Measurements from ENCODE around the gene TXNRD2.

The TXNRD2 gene

DNA sequence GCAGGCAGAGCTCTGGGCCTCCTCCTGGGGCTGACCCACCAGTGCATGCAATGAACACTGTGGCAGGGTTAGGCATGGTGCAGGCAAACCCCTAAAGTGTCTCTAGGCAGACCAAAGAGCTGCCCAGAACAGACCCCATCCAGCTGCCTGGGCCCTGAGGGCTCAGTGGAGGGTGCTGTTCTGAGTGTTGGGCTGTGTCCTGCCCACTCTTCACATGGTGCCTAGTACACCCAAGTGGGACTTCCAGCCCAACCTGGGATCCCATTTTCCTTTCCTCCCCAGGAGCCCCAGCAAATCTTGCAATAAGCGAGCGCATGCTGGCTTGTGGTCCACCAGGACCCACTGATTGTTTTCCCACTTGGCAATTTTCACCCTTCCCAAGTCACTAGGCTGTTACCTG is 48.6 kb upstream of the TXNRD2 start:
- Histone ChIP-seq H3K9me3 (replicated peaks; ENCODE audit: insufficient read depth, low read length) (no peaks in the 10 kb centered on the region), H2AFZ (ENCODE audit: low read length) (no peak overlapping the region), H4K20me1 (ENCODE audit: insufficient read depth, low read length) (no peaks in the 10 kb centered on the region), H3K36me3 (replicated peaks; ENCODE audit: insufficient read depth, low read length) (no peaks in the 10 kb centered on the region), H3K27ac (ENCODE audit: low read length) (no peak overlapping the region), H3K79me2 (ENCODE audit: low read length) (no peaks in the 10 kb centered on the region), H3K4me1 (ENCODE audit: low read length) (no peaks in the 10 kb centered on the region), H3K9me2 (replicated peaks; ENCODE audit: insufficient read depth, low read length) (no peaks in the 10 kb centered on the region), H3K4me3 (ENCODE audit: low read length) (no peak overlapping the region), H3K27me3 (replicated peaks; ENCODE audit: insufficient read depth, low read length) (peaks cover 57% of the 10 kb centered on the region), H3F3A (ENCODE audit: insufficient read depth, low read length) (no peaks in the 10 kb centered on the region), H3K4me2 (ENCODE audit: low read depth, low read length) (no peak overlapping the region), H3K9ac (ENCODE audit: low read length) (no peak overlapping the region)
- no peak for DNase-seq
- no peak for TF ChIP-seq EZH2phosphoT487 (IDR thresholded peaks at IDR 0.05; ENCODE audit: low read length)
- TF ChIP-seq, protein P1, sequence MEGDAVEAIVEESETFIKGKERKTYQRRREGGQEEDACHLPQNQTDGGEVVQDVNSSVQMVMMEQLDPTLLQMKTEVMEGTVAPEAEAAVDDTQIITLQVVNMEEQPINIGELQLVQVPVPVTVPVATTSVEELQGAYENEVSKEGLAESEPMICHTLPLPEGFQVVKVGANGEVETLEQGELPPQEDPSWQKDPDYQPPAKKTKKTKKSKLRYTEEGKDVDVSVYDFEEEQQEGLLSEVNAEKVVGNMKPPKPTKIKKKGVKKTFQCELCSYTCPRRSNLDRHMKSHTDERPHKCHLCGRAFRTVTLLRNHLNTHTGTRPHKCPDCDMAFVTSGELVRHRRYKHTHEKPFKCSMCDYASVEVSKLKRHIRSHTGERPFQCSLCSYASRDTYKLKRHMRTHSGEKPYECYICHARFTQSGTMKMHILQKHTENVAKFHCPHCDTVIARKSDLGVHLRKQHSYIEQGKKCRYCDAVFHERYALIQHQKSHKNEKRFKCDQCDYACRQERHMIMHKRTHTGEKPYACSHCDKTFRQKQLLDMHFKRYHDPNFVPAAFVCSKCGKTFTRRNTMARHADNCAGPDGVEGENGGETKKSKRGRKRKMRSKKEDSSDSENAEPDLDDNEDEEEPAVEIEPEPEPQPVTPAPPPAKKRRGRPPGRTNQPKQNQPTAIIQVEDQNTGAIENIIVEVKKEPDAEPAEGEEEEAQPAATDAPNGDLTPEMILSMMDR (IDR thresholded peaks at IDR 0.05; ENCODE audit: low read length) = no peak
- TF ChIP-seq EZH2 (optimal IDR thresholded peaks at IDR 0.05; ENCODE audit: low read depth, low read length) = no peak

DNA sequence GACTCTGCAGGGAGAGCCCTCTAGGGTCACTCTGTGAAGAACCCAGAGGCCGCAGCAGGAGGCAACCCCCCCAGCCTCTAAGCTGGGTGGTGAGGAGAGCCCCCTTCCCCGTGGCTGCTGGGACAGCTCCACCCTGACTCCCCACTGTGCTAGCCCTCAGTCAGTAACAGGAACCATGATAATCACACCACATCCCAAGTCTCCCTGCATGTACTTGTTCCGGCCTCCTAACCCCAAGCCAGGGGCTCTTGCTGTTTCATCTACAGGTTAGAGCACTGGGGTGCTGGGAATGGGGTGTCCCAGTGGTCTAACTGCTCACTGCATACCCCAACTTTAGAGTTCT is 48.1 kb upstream of the TXNRD2 start:
- Histone ChIP-seq H3K27me3 (replicated peaks; ENCODE audit: insufficient read depth, low read length) (peaks cover 52% of the 10 kb centered on the region), H3K36me3 (replicated peaks; ENCODE audit: insufficient read depth, low read length) (no peaks in the 10 kb centered on the region), H3K79me2 (ENCODE audit: low read length) (no peaks in the 10 kb centered on the region), H3K9me2 (replicated peaks; ENCODE audit: insufficient read depth, low read length) (no peaks in the 10 kb centered on the region), H4K20me1 (ENCODE audit: insufficient read depth, low read length) (no peaks in the 10 kb centered on the region), H3K4me1 (ENCODE audit: low read length) (peaks cover 1% of the 10 kb centered on the region), H2AFZ (ENCODE audit: low read length) (no peak overlapping the region), H3F3A (ENCODE audit: insufficient read depth, low read length) (no peaks in the 10 kb centered on the region), H3K4me2 (ENCODE audit: low read depth, low read length) (no peak overlapping the region), H3K9me3 (replicated peaks; ENCODE audit: insufficient read depth, low read length) (no peaks in the 10 kb centered on the region), H3K27ac (ENCODE audit: low read length) (no peak overlapping the region), H3K9ac (ENCODE audit: low read length) (no peak overlapping the region), H3K4me3 (ENCODE audit: low read length) (no peak overlapping the region)
- no peak for DNase-seq
- no peak for TF ChIP-seq EZH2 (optimal IDR thresholded peaks at IDR 0.05; ENCODE audit: low read depth, low read length)
- TF ChIP-seq EZH2phosphoT487 (IDR thresholded peaks at IDR 0.05; ENCODE audit: low read length) = no peak
- TF ChIP-seq, protein P1 (IDR thresholded peaks at IDR 0.05; ENCODE audit: low read length) = no peak

DNA sequence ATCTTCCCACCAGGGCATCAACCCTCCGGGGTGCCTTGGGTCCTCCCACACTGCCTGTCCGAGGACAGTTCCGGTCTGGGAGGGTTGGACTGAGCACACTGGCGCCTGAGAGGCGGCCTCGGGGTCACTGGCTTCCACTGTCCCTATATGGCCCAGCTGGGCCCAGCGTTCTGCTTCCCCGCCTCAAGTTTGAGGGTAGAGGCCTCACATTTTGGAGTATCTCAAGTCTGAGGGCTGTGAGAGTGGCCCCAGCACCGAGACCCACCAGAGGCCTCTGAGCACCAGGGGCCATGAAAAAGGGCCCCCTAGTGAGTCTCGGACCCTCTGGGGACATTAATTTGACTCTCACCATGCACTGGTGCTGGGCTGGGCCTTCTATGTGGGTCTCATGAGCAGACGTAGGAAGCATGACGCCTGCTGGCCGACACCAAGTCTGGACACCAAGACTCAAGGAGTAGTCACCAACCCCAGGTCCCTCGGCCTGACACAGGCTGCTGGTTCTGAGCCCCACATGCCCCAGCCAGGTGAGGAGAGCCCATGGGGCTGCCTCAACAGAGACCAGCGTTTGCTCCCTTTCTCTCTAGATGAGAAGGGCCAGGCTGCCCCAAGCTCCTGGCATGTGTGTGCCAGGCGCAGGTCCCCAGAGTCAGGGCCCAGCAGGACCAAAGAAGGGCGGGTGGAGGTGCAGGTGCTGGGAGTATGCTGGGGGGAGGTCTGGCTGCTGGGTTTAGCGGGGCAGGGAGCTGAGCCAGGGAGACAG is 47.5 kb upstream of the TXNRD2 start:
- Histone ChIP-seq H3K27me3 (replicated peaks; ENCODE audit: insufficient read depth, low read length) (peaks cover 51% of the 10 kb centered on the region), H3K36me3 (replicated peaks; ENCODE audit: insufficient read depth, low read length) (no peaks in the 10 kb centered on the region), H2AFZ (ENCODE audit: low read length) (no peak overlapping the region), H3K4me2 (ENCODE audit: low read depth, low read length) (no peak overlapping the region), H3K9me3 (replicated peaks; ENCODE audit: insufficient read depth, low read length) (no peaks in the 10 kb centered on the region), H3K9me2 (replicated peaks; ENCODE audit: insufficient read depth, low read length) (no peaks in the 10 kb centered on the region), H3K79me2 (ENCODE audit: low read length) (no peaks in the 10 kb centered on the region), H3K9ac (ENCODE audit: low read length) (no peak overlapping the region), H3K4me3 (ENCODE audit: low read length) (no peak overlapping the region), H3K27ac (ENCODE audit: low read length) (no peak overlapping the region), H4K20me1 (ENCODE audit: insufficient read depth, low read length) (no peaks in the 10 kb centered on the region), H3K4me1 (ENCODE audit: low read length) (peaks cover 7% of the 10 kb centered on the region), H3F3A (ENCODE audit: insufficient read depth, low read length) (no peaks in the 10 kb centered on the region)
- DNase-seq = no peak
- TF ChIP-seq EZH2 (optimal IDR thresholded peaks at IDR 0.05; ENCODE audit: low read depth, low read length) (no peak), EZH2phosphoT487 (IDR thresholded peaks at IDR 0.05; ENCODE audit: low read length) (no peak)
- TF ChIP-seq, protein P1 (IDR thresholded peaks at IDR 0.05; ENCODE audit: low read length) = no peak

Data from MM.1S (cell line).